Spleen (tissue), 7 donors: ENCODE results near the gene PPP1R16B.

ENCODE experiments used
- POLR2A ChIP-seq, 3 donors: fragments of 450-650 bp; IDR thresholded peaks; one replicate each; pipeline ENCODE4 v1.5.1; 2017; ENCODE audit warnings: antibody characterized with exemption in 3 of 3, mild to moderate bottlenecking in 1 of 3
- POLR2AphosphoS5 ChIP-seq, 3 donors: sonication (generic); formaldehyde crosslinking; IDR thresholded peaks; one replicate each; pipeline ENCODE4 v1.5.1; 2017; ENCODE audit warnings: antibody characterized with exemption in 3 of 3
- TF ChIP-seq, protein P1 (sequence below), 11 experiments: fragments of 200-600 bp in 7 of 11; fragments of 450-650 bp in 4 of 11; sonication (generic) in 4 of 11; IDR thresholded peaks in 8 of 11; conservative IDR thresholded peaks in 3 of 11; 1 replicate in 7 of 11; 2 replicates in 4 of 11; pipeline versions ENCODE4 v1.4.0 to v1.8.0; 2016 to 2021; ENCODE audit warnings: antibody characterized with exemption in 11 of 11, inconsistent platforms in 4 of 11, mild to moderate bottlenecking in 1 of 11
- donor health status: DM: no; HTN: no; CAD: no; lungs with moderate emphysema.
- donor health status: DM: no; HTN: no; CAD: no.
- donor health status: DM: no; HTN: no; CAD: no.

DNA sequence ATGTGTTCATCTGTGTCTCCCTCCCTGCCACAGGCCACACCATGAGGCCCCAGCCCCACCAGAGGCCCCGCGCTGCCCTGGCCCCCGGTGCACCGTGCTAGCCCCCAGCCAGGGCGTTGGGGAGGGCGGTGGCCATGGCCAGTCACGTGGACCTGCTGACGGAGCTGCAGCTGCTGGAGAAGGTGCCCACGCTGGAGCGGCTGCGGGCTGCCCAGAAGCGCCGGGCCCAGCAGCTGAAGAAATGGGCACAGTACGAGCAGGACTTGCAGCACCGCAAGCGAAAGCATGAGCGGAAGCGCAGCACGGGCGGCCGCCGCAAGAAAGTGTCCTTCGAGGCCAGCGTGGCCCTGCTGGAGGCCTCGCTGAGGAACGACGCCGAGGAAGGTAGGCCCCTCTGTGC, 30.3 kb downstream of the PPP1R16B start:
- TF ChIP-seq POLR2A (IDR thresholded peaks at IDR 0.05), result no peak
- peak in 1 of 3 donors; percentile 56 for TF ChIP-seq POLR2AphosphoS5 (IDR thresholded peaks at IDR 0.05)
- TF ChIP-seq, protein P1, sequence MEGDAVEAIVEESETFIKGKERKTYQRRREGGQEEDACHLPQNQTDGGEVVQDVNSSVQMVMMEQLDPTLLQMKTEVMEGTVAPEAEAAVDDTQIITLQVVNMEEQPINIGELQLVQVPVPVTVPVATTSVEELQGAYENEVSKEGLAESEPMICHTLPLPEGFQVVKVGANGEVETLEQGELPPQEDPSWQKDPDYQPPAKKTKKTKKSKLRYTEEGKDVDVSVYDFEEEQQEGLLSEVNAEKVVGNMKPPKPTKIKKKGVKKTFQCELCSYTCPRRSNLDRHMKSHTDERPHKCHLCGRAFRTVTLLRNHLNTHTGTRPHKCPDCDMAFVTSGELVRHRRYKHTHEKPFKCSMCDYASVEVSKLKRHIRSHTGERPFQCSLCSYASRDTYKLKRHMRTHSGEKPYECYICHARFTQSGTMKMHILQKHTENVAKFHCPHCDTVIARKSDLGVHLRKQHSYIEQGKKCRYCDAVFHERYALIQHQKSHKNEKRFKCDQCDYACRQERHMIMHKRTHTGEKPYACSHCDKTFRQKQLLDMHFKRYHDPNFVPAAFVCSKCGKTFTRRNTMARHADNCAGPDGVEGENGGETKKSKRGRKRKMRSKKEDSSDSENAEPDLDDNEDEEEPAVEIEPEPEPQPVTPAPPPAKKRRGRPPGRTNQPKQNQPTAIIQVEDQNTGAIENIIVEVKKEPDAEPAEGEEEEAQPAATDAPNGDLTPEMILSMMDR (IDR thresholded peaks at IDR 0.05 in 8 of 11, conservative IDR thresholded peaks at IDR 0.05 in 3 of 11), result no peak
